Measurements from ENCODE around the gene COPG1. TPM values are rescaled to one million over a fixed set of nuclear protein-coding genes. Genes with fewer than 3 reads are reported as not detected.

The COPG1 gene
- total RNA-seq, 4 donors from 2014 or later: 77.1 to 95.3 (median 88.6) TPM

DNA sequence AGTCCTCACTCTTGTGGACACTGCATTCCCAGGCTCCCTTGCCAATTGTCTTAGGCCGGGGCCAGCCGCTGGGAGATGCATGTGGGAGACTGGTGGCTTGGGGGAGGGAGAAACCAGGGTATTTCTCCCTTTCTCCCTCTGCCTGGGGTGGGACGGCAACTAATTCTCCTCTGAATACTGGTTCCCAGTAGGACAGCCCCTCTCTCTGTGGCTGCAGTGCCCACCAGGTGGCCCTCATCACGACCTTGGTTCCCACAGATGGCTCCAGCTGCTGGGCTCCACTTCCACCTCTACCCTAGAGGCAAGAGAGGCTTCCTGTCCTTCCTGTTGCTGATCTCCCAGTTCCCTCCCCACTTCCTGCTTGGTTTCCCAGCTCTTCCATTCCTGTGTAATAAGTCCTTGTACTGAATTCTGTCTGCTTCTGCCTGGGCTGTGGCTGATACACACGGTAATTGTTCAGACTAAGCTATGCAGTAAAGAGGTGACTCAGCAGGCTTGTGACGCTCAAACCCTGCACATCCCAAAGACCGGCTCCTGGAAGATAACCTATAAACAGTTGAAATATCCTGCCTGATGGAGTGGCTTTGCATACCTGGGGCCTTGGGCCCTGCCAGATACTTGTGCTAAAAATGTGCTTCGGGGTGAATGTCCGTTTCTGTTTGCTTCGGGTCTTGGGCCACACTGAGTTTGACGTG is 20.4 kb upstream of the COPG1 start:
- peaks cover 63% of the 10 kb centered on the region for H3K4me1 ChIP-seq
- DNase-seq (ENCODE audit: low spot score in 2 of 2): no peak
- H3K27ac ChIP-seq: peak overlapping the region; percentile 79
- H3K4me3 ChIP-seq: no peak overlapping the region
- TF ChIP-seq EP300 (IDR thresholded peaks at IDR 0.05): no peak
- H3K36me3 ChIP-seq: no peaks in the 10 kb centered on the region
- no peaks in the 10 kb centered on the region for H3K27me3 ChIP-seq
- WGBS: 66% methylated on average over 11 of the region's 11 CpGs
- no peaks in the 10 kb centered on the region for H3K9me3 ChIP-seq

- no peaks in the 10 kb centered on the region for H3K36me3 ChIP-seq
- no peak for DNase-seq (ENCODE audit: low spot score in 2 of 2)
- H3K27ac ChIP-seq: peak overlapping the region; percentile 79
- WGBS: 47% methylated on average over 7 of the region's 7 CpGs
- no peaks in the 10 kb centered on the region for H3K9me3 ChIP-seq
- TF ChIP-seq POLR2AphosphoS5 (IDR thresholded peaks at IDR 0.05) (no peak), EP300 (IDR thresholded peaks at IDR 0.05) (no peak)
- TF ChIP-seq, protein P1, sequence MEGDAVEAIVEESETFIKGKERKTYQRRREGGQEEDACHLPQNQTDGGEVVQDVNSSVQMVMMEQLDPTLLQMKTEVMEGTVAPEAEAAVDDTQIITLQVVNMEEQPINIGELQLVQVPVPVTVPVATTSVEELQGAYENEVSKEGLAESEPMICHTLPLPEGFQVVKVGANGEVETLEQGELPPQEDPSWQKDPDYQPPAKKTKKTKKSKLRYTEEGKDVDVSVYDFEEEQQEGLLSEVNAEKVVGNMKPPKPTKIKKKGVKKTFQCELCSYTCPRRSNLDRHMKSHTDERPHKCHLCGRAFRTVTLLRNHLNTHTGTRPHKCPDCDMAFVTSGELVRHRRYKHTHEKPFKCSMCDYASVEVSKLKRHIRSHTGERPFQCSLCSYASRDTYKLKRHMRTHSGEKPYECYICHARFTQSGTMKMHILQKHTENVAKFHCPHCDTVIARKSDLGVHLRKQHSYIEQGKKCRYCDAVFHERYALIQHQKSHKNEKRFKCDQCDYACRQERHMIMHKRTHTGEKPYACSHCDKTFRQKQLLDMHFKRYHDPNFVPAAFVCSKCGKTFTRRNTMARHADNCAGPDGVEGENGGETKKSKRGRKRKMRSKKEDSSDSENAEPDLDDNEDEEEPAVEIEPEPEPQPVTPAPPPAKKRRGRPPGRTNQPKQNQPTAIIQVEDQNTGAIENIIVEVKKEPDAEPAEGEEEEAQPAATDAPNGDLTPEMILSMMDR (IDR thresholded peaks at IDR 0.05): no peak
- H3K4me3 ChIP-seq: no peak overlapping the region
- H3K4me1 ChIP-seq: peaks cover 50% of the 10 kb centered on the region
- no peaks in the 10 kb centered on the region for H3K27me3 ChIP-seq
Observed at GRCh38 chr3:129230311-129231019, 18.9 kb upstream of the COPG1 start.

GRCh38 chr3:129231331-129232119 is 17.9 kb upstream of the COPG1 start:
- Histone ChIP-seq H3K4me3 (no peak overlapping the region), H3K27ac (peak overlapping the region; percentile 51), H3K36me3 (no peaks in the 10 kb centered on the region), H3K4me1 (peaks cover 39% of the 10 kb centered on the region), H3K27me3 (no peaks in the 10 kb centered on the region), H3K9me3 (no peaks in the 10 kb centered on the region)
- DNase-seq (ENCODE audit: low spot score in 2 of 2): no peak
- WGBS: 88% methylated on average over 10 of the region's 10 CpGs
- TF ChIP-seq EP300 (IDR thresholded peaks at IDR 0.05): no peak
- TF ChIP-seq POLR2A (IDR thresholded peaks at IDR 0.05): no peak
- TF ChIP-seq POLR2AphosphoS5 (IDR thresholded peaks at IDR 0.05): no peak
- TF ChIP-seq, protein P1 (IDR thresholded peaks at IDR 0.05): no peak

GRCh38 chr3:129233538-129233937 is 15.9 kb upstream of the COPG1 start:
- H3K4me3 ChIP-seq: no peak overlapping the region
- 66% methylated on average over 4 of the region's 4 CpGs for WGBS
- no peak overlapping the region for H3K27ac ChIP-seq
- no peaks in the 10 kb centered on the region for H3K36me3 ChIP-seq
- TF ChIP-seq, protein P1 (IDR thresholded peaks at IDR 0.05): no peak
- TF ChIP-seq POLR2A (IDR thresholded peaks at IDR 0.05): no peak
- TF ChIP-seq EP300 (IDR thresholded peaks at IDR 0.05): no peak
- DNase-seq (ENCODE audit: low spot score in 2 of 2): no peak
- H3K4me1 ChIP-seq: peaks cover 29% of the 10 kb centered on the region
- H3K27me3 ChIP-seq: no peaks in the 10 kb centered on the region
- no peaks in the 10 kb centered on the region for H3K9me3 ChIP-seq

- peaks cover 29% of the 10 kb centered on the region for H3K4me1 ChIP-seq
- H3K27me3 ChIP-seq: no peaks in the 10 kb centered on the region
- no peaks in the 10 kb centered on the region for H3K36me3 ChIP-seq
- WGBS: 90% methylated on average over 3 of the region's 3 CpGs
- DNase-seq (ENCODE audit: low spot score in 2 of 2): no peak
- no peaks in the 10 kb centered on the region for H3K9me3 ChIP-seq
- TF ChIP-seq, protein P1 (IDR thresholded peaks at IDR 0.05): no peak
- H3K4me3 ChIP-seq: no peak overlapping the region
- no peak overlapping the region for H3K27ac ChIP-seq
Observed at GRCh38 chr3:129234441-129234840, 15.0 kb upstream of the COPG1 start.
